ENCODE measurements around the gene PERM1. TPM values are rescaled to one million over a fixed set of nuclear protein-coding genes. Genes with fewer than 3 reads are reported as not detected.

Gene PERM1
- total RNA-seq, 1 donor, result not detected

GRCh38 chr1:982765-983436 lies 1.0 kb upstream of the PERM1 start:
- no peak overlapping the region for H3K4me3 ChIP-seq (ENCODE audit: low read depth, low read length)
- no peak for DNase-seq (ENCODE audit: low read depth)
- TF ChIP-seq, protein P1, sequence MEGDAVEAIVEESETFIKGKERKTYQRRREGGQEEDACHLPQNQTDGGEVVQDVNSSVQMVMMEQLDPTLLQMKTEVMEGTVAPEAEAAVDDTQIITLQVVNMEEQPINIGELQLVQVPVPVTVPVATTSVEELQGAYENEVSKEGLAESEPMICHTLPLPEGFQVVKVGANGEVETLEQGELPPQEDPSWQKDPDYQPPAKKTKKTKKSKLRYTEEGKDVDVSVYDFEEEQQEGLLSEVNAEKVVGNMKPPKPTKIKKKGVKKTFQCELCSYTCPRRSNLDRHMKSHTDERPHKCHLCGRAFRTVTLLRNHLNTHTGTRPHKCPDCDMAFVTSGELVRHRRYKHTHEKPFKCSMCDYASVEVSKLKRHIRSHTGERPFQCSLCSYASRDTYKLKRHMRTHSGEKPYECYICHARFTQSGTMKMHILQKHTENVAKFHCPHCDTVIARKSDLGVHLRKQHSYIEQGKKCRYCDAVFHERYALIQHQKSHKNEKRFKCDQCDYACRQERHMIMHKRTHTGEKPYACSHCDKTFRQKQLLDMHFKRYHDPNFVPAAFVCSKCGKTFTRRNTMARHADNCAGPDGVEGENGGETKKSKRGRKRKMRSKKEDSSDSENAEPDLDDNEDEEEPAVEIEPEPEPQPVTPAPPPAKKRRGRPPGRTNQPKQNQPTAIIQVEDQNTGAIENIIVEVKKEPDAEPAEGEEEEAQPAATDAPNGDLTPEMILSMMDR (IDR thresholded peaks at IDR 0.05; ENCODE audit: insufficient read depth, low read length), result no peak

DNA sequence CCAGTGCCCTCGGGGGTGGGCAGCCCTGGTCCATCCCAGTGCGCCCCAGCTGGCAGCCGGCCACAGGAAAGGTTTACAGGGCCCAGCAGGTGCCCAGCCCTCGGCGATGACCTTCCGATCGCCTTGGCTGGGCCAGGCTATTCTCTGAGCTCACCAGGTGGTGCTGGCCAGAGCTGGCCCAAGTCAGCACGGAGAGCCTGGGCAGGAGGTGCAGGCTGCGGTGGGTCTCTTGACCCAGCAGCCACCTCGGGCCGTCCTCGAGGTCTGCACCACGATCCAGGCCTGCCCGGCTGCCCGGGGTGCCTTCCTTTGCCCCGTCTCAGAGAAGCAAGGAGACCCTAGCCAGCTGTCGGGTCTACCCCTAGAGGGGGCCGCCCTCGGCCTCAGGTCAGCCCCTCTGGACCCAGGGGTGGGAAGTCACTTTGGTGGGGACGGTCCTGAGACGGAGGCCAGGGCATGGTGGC lies 370 bp downstream of the PERM1 start:
- H3K4me3 ChIP-seq (ENCODE audit: low read depth, low read length), result no peak overlapping the region
- DNase-seq (ENCODE audit: low read depth), result no peak
- TF ChIP-seq, protein P1 (IDR thresholded peaks at IDR 0.05; ENCODE audit: insufficient read depth, low read length), result no peak

GRCh38 chr1:980602-981395 lies 1.1 kb downstream of the PERM1 start:
- no peak for DNase-seq (ENCODE audit: low read depth)
- H3K4me3 ChIP-seq (ENCODE audit: low read depth, low read length), result no peak overlapping the region
- TF ChIP-seq, protein P1 (IDR thresholded peaks at IDR 0.05; ENCODE audit: insufficient read depth, low read length), result no peak

- DNase-seq (ENCODE audit: low read depth), result no peak
- TF ChIP-seq, protein P1 (IDR thresholded peaks at IDR 0.05; ENCODE audit: insufficient read depth, low read length), result no peak
- no peak overlapping the region for H3K4me3 ChIP-seq (ENCODE audit: low read depth, low read length)
These were observed 1.7 kb downstream of the PERM1 start for GRCh38 chr1:980137-980571.

- no peak overlapping the region for H3K4me3 ChIP-seq (ENCODE audit: low read depth, low read length)
- no peak for DNase-seq (ENCODE audit: low read depth)
- TF ChIP-seq, protein P1 (IDR thresholded peaks at IDR 0.05; ENCODE audit: insufficient read depth, low read length), result no peak
These were observed 2.2 kb downstream of the PERM1 start for GRCh38 chr1:979744-980072.

DNA sequence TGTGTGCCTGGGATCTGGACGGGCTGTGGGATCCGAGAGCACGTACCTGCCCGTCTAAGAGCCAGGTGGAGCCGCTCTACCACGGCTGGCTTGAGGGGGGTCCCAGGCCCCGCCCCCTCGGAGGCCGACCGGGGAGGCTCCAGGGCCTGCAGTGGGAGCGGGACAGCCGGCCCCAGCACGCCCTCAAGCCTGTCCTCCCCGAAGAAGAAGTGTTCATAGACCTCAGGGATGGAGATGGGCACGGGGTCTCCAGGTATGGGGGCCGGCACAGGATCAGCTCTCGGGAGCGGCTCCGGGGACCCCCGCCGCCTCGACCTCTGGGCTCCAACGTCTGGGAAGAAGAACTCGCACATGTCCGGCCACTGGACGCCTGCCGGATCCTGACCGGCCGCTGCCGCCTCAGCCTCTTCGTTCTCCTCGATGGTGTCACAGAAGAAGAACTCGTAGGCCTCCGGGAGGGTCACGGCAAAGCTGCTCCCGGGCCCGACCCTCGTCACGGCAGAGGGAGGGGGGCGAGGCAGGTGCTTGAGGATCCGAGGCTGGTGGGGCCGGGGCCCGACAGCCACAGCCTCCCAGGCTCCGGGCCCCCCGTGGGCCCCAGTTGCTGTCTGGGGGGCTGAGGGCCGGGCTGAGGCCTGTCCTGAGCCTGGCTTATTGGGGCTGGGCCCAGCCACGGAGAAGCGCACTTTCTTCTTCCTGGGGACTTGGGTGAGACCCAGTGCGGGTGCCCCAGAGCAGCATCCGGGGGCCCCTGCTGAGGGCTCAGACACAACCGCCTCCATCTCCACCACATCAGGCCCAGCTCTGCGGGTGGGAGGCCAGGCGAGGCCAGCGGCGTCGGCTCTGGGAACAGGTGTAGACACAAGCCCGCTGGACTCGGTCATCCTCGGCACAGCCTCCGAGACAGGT lies 2.8 kb downstream of the PERM1 start:
- TF ChIP-seq, protein P1 (IDR thresholded peaks at IDR 0.05; ENCODE audit: insufficient read depth, low read length), result no peak
- DNase-seq (ENCODE audit: low read depth), result no peak
- no peak overlapping the region for H3K4me3 ChIP-seq (ENCODE audit: low read depth, low read length)
